DND-41 (cell line): ENCODE results near the gene TSC2.

ENCODE experiments used
- ATAC-seq: fragments of 200-7000 bp; cut with Tn5 transposase; 3 replicates; pipeline ENCODE4 v1.9.1; 2021; ENCODE audit warnings: low read depth; ENCODE audit not compliant: insufficient read depth
- DNase-seq: peaks from one replicate; pipeline ENCODE4 v3.0.0-alpha.2; 2020
- H2AFZ ChIP-seq: 2 replicates; pipeline ENCODE4 v1.6.0; 2012; ENCODE audit warnings: low read depth, low read length
- H3K27ac ChIP-seq: 2 replicates; pipeline ENCODE4 v1.5.1; 2012; ENCODE audit warnings: low read length, inconsistent platforms
- H3K27me3 ChIP-seq: fragments of 200-600 bp; sonication (generic); 2 replicates; pipeline ENCODE4 v1.6.0; 2012; ENCODE audit warnings: low read length, mild to moderate bottlenecking, inconsistent platforms; ENCODE audit not compliant: insufficient read depth, poor library complexity
- H3K36me3 ChIP-seq: 2 replicates; pipeline ENCODE4 v1.5.1; 2012; ENCODE audit warnings: low read length, inconsistent platforms; ENCODE audit not compliant: insufficient read depth
- H3K4me1 ChIP-seq: 2 replicates; pipeline ENCODE4 v1.5.1; 2012; ENCODE audit warnings: mild to moderate bottlenecking, low read length; ENCODE audit not compliant: insufficient read depth
- H3K4me2 ChIP-seq: 2 replicates; pipeline ENCODE4 v1.6.0; 2012; ENCODE audit warnings: mild to moderate bottlenecking, moderate library complexity, low read length, inconsistent platforms; ENCODE audit not compliant: insufficient read depth
- H3K4me3 ChIP-seq, 2 experiments: fragments of 200-600 bp in 1 of 2; shearing (Covaris generic) in 1 of 2; 2 replicates each; pipeline ENCODE4 v1.5.1; 2012 to 2016; ENCODE audit warnings: inconsistent platforms in 2 of 2, low read length in 2 of 2, mild to moderate bottlenecking in 2 of 2, low read depth in 1 of 2, moderate library complexity in 1 of 2
- H3K79me2 ChIP-seq: 2 replicates; pipeline ENCODE4 v1.6.0; 2012; ENCODE audit warnings: low read length, inconsistent platforms; ENCODE audit not compliant: insufficient read depth
- H3K9ac ChIP-seq: 2 replicates; pipeline ENCODE4 v1.6.0; 2012; ENCODE audit warnings: low read depth, mild to moderate bottlenecking, inconsistent platforms, low read length, moderate library complexity
- H3K9me3 ChIP-seq: 2 replicates; pipeline ENCODE4 v1.5.1; 2012; ENCODE audit warnings: low read length, moderate library complexity, mild to moderate bottlenecking, inconsistent platforms; ENCODE audit not compliant: insufficient read depth, severe bottlenecking
- H4K20me1 ChIP-seq: 2 replicates; pipeline ENCODE4 v1.6.0; 2012; ENCODE audit warnings: low read length; ENCODE audit not compliant: insufficient read depth
- EZH2 ChIP-seq: IDR thresholded peaks from 3 replicates; pipeline ENCODE4 v1.6.1; 2012; ENCODE audit warnings: borderline replicate concordance, low read depth, mild to moderate bottlenecking, moderate library complexity, low read length, inconsistent platforms; ENCODE audit not compliant: severe bottlenecking
- TF ChIP-seq, protein P1 (sequence below): IDR thresholded peaks from 2 replicates; pipeline ENCODE4 v1.5.1; 2012; ENCODE audit warnings: borderline replicate concordance, low read length, moderate library complexity, mild to moderate bottlenecking; ENCODE audit not compliant: poor library complexity, severe bottlenecking; ENCODE audit errors: extremely low read depth

TSC2 gene

DNA sequence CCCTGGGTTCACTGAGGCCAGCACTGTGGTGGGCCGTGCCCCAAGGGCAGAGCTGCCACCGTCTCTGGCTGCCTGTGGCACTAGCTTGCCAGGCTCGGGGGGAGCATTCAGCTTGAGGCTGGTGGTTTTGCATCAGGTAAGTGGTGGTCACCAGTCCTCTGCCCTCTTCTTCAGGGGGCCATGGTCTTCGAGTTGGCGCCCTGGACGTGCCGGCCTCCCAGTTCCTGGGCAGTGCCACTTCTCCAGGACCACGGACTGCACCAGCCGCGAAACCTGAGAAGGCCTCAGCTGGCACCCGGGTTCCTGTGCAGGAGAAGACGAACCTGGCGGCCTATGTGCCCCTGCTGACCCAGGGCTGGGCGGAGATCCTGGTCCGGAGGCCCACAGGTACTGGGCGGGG, 32.2 kb downstream of the TSC2 start:
- Histone ChIP-seq H4K20me1 (peaks cover 3% of the 10 kb centered on the region; the same call in 1 of the 2 replicates), H3K36me3 (peaks cover 81% of the 10 kb centered on the region), H3K9ac (no peak overlapping the region), H3K4me2 (no peak overlapping the region), H3K79me2 (no peaks in the 10 kb centered on the region), H3K9me3 (no peaks in the 10 kb centered on the region), H3K27ac (no peak overlapping the region), H3K4me1 (no peaks in the 10 kb centered on the region), H2AFZ (no peak overlapping the region), H3K27me3 (no peaks in the 10 kb centered on the region), H3K4me3 (no peak overlapping the region)
- DNase-seq (no peak), ATAC-seq (no peak)
- no peak for TF ChIP-seq EZH2
- TF ChIP-seq, protein P1, sequence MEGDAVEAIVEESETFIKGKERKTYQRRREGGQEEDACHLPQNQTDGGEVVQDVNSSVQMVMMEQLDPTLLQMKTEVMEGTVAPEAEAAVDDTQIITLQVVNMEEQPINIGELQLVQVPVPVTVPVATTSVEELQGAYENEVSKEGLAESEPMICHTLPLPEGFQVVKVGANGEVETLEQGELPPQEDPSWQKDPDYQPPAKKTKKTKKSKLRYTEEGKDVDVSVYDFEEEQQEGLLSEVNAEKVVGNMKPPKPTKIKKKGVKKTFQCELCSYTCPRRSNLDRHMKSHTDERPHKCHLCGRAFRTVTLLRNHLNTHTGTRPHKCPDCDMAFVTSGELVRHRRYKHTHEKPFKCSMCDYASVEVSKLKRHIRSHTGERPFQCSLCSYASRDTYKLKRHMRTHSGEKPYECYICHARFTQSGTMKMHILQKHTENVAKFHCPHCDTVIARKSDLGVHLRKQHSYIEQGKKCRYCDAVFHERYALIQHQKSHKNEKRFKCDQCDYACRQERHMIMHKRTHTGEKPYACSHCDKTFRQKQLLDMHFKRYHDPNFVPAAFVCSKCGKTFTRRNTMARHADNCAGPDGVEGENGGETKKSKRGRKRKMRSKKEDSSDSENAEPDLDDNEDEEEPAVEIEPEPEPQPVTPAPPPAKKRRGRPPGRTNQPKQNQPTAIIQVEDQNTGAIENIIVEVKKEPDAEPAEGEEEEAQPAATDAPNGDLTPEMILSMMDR: no peak

DNA sequence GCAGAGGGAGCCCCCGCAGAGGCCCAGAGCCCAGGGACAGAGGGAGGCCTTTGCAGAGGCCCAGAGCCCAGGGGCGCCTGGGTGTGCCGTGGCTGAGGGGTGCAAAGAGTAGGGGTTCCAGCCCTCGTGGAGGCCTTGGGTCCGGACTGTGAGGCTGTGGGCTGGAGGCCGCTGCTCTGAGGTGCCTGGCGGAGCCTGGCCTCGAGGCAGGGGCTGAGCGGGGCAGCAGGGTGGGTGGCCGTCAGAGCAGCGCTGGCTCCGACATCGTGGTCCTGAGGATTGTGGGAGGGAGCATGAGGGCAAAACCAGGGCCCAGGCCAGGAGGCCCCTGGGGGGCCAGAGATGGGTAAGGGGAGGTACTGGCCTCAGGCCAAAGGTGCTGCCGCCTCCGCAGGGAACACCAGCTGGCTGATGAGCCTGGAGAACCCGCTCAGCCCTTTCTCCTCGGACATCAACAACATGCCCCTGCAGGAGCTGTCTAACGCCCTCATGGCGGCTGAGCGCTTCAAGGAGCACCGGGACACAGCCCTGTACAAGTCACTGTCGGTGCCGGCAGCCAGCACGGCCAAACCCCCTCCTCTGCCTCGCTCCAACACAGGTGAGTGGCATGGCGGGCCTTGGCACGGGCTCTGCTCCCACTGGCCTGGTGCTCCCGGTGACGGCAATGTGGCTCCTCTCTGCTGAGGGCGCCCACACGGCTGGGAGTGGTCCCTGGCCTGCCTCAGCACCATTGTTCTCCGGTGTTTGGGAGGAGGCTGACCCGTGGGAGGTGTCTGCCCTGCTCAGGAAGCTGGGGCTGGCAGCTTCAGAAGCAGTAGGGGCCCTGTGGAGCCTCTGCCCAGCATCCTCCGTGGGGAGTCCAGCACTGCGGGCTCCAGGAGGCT, 33.7 kb downstream of the TSC2 start:
- Histone ChIP-seq H3K4me3 (no peak overlapping the region), H4K20me1 (peaks cover 7% of the 10 kb centered on the region), H3K27me3 (no peaks in the 10 kb centered on the region), H3K79me2 (no peaks in the 10 kb centered on the region), H3K4me1 (no peaks in the 10 kb centered on the region), H2AFZ (no peak overlapping the region), H3K9ac (no peak overlapping the region), H3K9me3 (no peaks in the 10 kb centered on the region), H3K27ac (no peak overlapping the region), H3K4me2 (no peak overlapping the region), H3K36me3 (peaks cover 85% of the 10 kb centered on the region)
- TF ChIP-seq EZH2: no peak
- TF ChIP-seq, protein P1: no peak
- DNase-seq: no peak
- no peak for ATAC-seq

DNA sequence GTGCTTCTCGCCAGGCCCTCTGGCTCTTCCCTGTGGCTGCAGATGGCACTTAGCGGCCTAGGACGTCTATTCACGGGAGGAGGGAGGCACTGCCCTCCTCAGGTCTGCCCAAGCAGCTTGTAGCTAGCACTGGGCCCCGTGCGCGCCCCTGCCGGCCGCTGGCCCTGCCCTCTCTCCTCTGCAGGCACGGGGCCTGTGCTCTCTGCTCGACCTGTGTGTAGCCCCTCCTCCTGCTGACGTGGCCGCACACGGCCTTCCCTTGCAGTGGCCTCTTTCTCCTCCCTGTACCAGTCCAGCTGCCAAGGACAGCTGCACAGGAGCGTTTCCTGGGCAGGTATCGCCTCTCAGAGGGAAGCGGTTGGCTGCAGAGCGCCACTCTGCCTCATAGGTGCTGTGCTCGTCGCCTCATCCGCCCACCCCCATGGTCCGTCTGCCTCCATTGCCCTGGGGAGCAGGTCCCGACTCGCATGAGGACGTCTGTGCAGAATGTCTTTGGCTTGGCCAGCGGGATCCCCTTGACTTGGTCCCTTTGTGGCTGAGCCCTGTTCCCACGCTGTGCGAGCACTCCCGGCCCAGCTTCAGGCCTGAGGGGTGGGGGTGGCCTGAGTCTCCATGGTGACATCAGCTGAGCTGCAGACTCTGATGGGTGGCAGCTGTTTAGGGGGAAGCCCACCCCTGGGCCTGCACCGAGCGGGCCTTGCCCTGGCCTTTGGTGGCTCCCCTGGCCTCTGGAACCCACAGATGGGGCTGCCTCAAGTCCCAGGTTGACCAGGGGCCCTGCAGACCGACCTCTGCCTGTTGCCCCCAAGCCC, 34.6 kb downstream of the TSC2 start:
- ATAC-seq (no peak), DNase-seq (no peak)
- no peak overlapping the region for H3K9ac ChIP-seq
- no peak overlapping the region for H3K4me3 ChIP-seq
- H2AFZ ChIP-seq: no peak overlapping the region
- no peak for TF ChIP-seq EZH2
- TF ChIP-seq, protein P1: no peak
- H3K36me3 ChIP-seq: peaks cover 86% of the 10 kb centered on the region
- no peaks in the 10 kb centered on the region for H3K9me3 ChIP-seq
- H4K20me1 ChIP-seq: peaks cover 13% of the 10 kb centered on the region
- H3K79me2 ChIP-seq: no peaks in the 10 kb centered on the region
- H3K27ac ChIP-seq: no peak overlapping the region
- H3K4me2 ChIP-seq: no peak overlapping the region
- H3K27me3 ChIP-seq: no peaks in the 10 kb centered on the region
- H3K4me1 ChIP-seq: no peaks in the 10 kb centered on the region
